Trophoblast cell (in vitro differentiated cells and primary cell): ENCODE results near the gene C9orf72.

Experiments
- DNase-seq, 2 donors: peaks; one replicate each; pipeline ENCODE4 v3.0.0-alpha.2; 2016
- H2AFZ ChIP-seq: 2 replicates; pipeline ENCODE4 v1.6.1; 2013; ENCODE audit warnings: low read length, moderate library complexity, mild to moderate bottlenecking; ENCODE audit not compliant: insufficient read depth, poor library complexity
- H2AK5ac ChIP-seq: 2 replicates; pipeline ENCODE4 v1.6.1; 2013; ENCODE audit warnings: mild to moderate bottlenecking, low read length
- H2BK120ac ChIP-seq: 2 replicates; pipeline ENCODE4 v1.6.1; 2013; ENCODE audit warnings: low read length, mild to moderate bottlenecking, moderate library complexity; ENCODE audit not compliant: insufficient read depth, poor library complexity
- H2BK12ac ChIP-seq: 2 replicates; pipeline ENCODE4 v1.6.1; 2013; ENCODE audit warnings: mild to moderate bottlenecking, low read length, moderate library complexity
- H2BK5ac ChIP-seq: 2 replicates; pipeline ENCODE4 v1.6.1; 2013; ENCODE audit warnings: low read length, low read depth, moderate library complexity, mild to moderate bottlenecking; ENCODE audit not compliant: poor library complexity
- H3K14ac ChIP-seq: 2 replicates; pipeline ENCODE4 v1.6.1; 2013; ENCODE audit warnings: mild to moderate bottlenecking, low read length
- H3K18ac ChIP-seq: 2 replicates; pipeline ENCODE4 v1.6.1; 2013; ENCODE audit warnings: mild to moderate bottlenecking, low read length
- H3K23ac ChIP-seq: 2 replicates; pipeline ENCODE4 v1.6.1; 2013; ENCODE audit warnings: low read length
- H3K27ac ChIP-seq: 2 replicates; pipeline ENCODE4 v1.5.1; 2013; ENCODE audit warnings: low read depth, mild to moderate bottlenecking, inconsistent platforms, low read length, moderate library complexity
- H3K27me3 ChIP-seq: 2 replicates; pipeline ENCODE4 v1.6.1; 2013; ENCODE audit warnings: inconsistent platforms, mild to moderate bottlenecking, low read length, moderate library complexity; ENCODE audit not compliant: insufficient read depth
- H3K36me3 ChIP-seq, 2 experiments: 1 replicate in 1 of 2; 2 replicates in 1 of 2; pipeline ENCODE4 v1.6.1; 2013; ENCODE audit warnings: low read length in 2 of 2, mild to moderate bottlenecking in 2 of 2, moderate library complexity in 1 of 2; ENCODE audit not compliant: insufficient read depth in 2 of 2, control insufficient read depth in 1 of 2
- H3K4ac ChIP-seq: 2 replicates; pipeline ENCODE4 v1.6.1; 2013; ENCODE audit warnings: low read depth, mild to moderate bottlenecking, low read length, moderate library complexity
- H3K4me1 ChIP-seq, 2 experiments: 1 replicate in 1 of 2; 2 replicates in 1 of 2; pipeline ENCODE4 v1.6.1; 2013; ENCODE audit warnings: low read length in 2 of 2, mild to moderate bottlenecking in 2 of 2, moderate library complexity in 1 of 2; ENCODE audit not compliant: insufficient read depth in 2 of 2, control insufficient read depth in 1 of 2
- H3K4me2 ChIP-seq: 2 replicates; pipeline ENCODE4 v1.6.1; 2013; ENCODE audit warnings: inconsistent platforms, mild to moderate bottlenecking, low read length, moderate library complexity
- H3K4me3 ChIP-seq: 2 replicates; pipeline ENCODE4 v1.5.1; 2013; ENCODE audit warnings: mild to moderate bottlenecking, low read depth, low read length, inconsistent platforms
- H3K79me1 ChIP-seq: one replicate; pipeline ENCODE4 v1.6.1; 2013; ENCODE audit warnings: low read length
- H3K79me2 ChIP-seq: 2 replicates; pipeline ENCODE4 v1.6.1; 2013; ENCODE audit warnings: low read length, mild to moderate bottlenecking; ENCODE audit not compliant: control insufficient read depth, insufficient read depth, poor library complexity
- H3K9ac ChIP-seq: 2 replicates; pipeline ENCODE4 v1.6.1; 2013; ENCODE audit warnings: mild to moderate bottlenecking, low read length
- H3K9me3 ChIP-seq: 2 replicates; pipeline ENCODE4 v1.6.1; 2013; ENCODE audit warnings: low read depth, mild to moderate bottlenecking, control low read depth, inconsistent platforms, low read length; ENCODE audit not compliant: insufficient read depth
- H4K12ac ChIP-seq: 2 replicates; pipeline ENCODE4 v1.6.1; 2013; ENCODE audit warnings: low read depth, mild to moderate bottlenecking, low read length, moderate library complexity
- H4K8ac ChIP-seq: 2 replicates; pipeline ENCODE4 v1.6.1; 2013; ENCODE audit warnings: low read depth, mild to moderate bottlenecking, low read length, moderate library complexity
- H4K91ac ChIP-seq: one replicate; pipeline ENCODE4 v1.6.1; 2013; ENCODE audit warnings: low read depth, mild to moderate bottlenecking, low read length, moderate library complexity
- WGBS: extraction: QIAGEN DNeasy Blood & Tissue Kit; methylation state at CpG from one replicate; pipeline ENCODE4 v1.1.7; 2013; ENCODE audit warnings: missing lambda C conversion rate; ENCODE audit not compliant: insufficient read length, insufficient coverage; ENCODE audit errors: extremely low coverage; 5-methylcytosine and 5-hydroxymethylcytosine counted together

C9orf72 gene

DNA sequence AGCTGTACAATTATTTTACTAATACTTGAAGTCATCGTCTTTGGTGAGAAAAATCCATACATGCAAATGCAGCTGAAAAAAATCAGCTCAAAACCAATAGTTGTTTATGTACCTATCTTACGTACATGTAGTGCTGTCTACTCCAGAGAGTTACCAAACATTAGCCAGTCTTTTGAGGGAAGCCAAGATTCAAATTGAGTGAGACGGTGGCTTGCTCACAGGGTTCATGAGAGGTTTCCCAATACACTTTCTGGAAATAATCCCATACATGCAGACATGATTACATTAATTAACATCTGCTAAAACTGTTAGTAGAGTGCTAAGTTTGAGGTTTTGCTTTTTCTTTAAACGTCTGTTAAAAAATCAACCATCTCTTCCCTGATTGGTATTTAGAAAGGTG lies 2.3 kb downstream of the C9orf72 start:
- Histone ChIP-seq H2BK12ac (no peak overlapping the region), H3K18ac (no peak overlapping the region), H3K4me3 (no peak overlapping the region), H2AK5ac (no peak overlapping the region), H3K14ac (no peak overlapping the region), H4K8ac (no peak overlapping the region), H3K79me1 (peaks cover 6% of the 10 kb centered on the region), H4K91ac (no peak overlapping the region), H3K4me1 (peaks cover 2 to 4% of the 10 kb centered on the region in 2 experiments), H2BK5ac (no peak overlapping the region), H2AFZ (no peak overlapping the region), H3K27ac (no peak overlapping the region), H3K23ac (no peak overlapping the region), H3K79me2 (peaks cover 3% of the 10 kb centered on the region), H3K9ac (no peak overlapping the region), H3K36me3 (no peaks in the 10 kb centered on the region), H3K4me2 (no peak overlapping the region), H3K4ac (no peak overlapping the region), H3K9me3 (no peaks in the 10 kb centered on the region), H2BK120ac (no peak overlapping the region), H3K27me3 (no peaks in the 10 kb centered on the region), H4K12ac (no peak overlapping the region)
- WGBS: no CpG with 5 or more reads among the region's 4 CpGs
- no peak for DNase-seq

DNA sequence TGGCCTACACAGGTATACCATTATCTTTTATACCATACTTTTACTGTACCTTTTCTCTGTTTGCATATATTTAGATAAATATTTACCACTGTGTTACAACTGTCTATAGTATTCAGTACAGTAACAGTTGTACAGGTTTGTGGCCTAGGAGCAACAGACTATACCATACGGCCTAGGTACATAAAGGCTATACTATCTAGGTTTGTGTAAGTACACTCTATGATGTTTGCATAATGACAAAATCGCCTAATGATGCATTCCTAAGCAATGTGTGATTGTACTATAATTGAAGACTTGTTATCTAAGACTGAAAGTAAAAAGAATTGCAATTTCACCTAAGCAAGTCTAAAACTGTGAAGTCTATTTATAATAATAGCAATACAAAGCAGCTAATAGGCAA lies 3.9 kb downstream of the C9orf72 start:
- no peak overlapping the region for H2BK5ac ChIP-seq
- H2AK5ac ChIP-seq: no peak overlapping the region
- H3K36me3 ChIP-seq: no peaks in the 10 kb centered on the region
- H3K79me1 ChIP-seq: peaks cover 6% of the 10 kb centered on the region
- no peak overlapping the region for H3K27ac ChIP-seq
- H3K4me1 ChIP-seq: peaks cover 2 to 4% of the 10 kb centered on the region in 2 experiments
- no peak overlapping the region for H3K9ac ChIP-seq
- H3K79me2 ChIP-seq: peaks cover 3% of the 10 kb centered on the region
- no peak overlapping the region for H2AFZ ChIP-seq
- no peak overlapping the region for H2BK12ac ChIP-seq
- no peaks in the 10 kb centered on the region for H3K27me3 ChIP-seq
- no peak for DNase-seq
- H3K9me3 ChIP-seq: no peaks in the 10 kb centered on the region
- no peak overlapping the region for H3K4me2 ChIP-seq
- no peak overlapping the region for H4K8ac ChIP-seq
- H3K14ac ChIP-seq: no peak overlapping the region
- H4K12ac ChIP-seq: no peak overlapping the region
- no peak overlapping the region for H4K91ac ChIP-seq
- no peak overlapping the region for H3K18ac ChIP-seq
- WGBS: no CpG with 5 or more reads among the region's 2 CpGs
- H3K4me3 ChIP-seq: no peak overlapping the region
- H3K4ac ChIP-seq: no peak overlapping the region
- no peak overlapping the region for H2BK120ac ChIP-seq
- no peak overlapping the region for H3K23ac ChIP-seq

DNA sequence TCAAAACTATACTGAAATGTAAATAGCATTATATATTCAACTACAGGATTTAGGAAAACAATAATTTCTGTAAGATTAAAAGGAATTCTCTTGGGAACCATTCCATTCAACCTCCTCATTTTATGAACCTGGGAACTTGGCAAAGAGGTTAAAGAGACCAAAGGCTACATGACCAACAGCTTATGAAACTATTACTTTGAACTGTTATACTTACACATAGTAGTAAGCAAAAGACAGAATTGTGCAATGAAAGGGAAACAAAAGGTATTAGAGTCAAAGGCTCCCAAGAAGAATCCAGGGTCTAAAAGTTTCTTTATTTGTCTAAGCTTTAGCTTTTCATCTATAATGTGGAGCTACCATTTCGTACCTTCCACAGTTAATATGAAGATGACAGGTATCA lies 7.2 kb downstream of the C9orf72 start:
- Histone ChIP-seq H3K79me1 (no peaks in the 10 kb centered on the region), H4K91ac (no peak overlapping the region), H3K4me1 (no peaks in the 10 kb centered on the region), H2AK5ac (no peak overlapping the region), H2AFZ (no peak overlapping the region), H3K18ac (no peak overlapping the region), H2BK120ac (no peak overlapping the region), H4K12ac (no peak overlapping the region), H2BK12ac (no peak overlapping the region), H3K9me3 (no peaks in the 10 kb centered on the region), H2BK5ac (no peak overlapping the region), H3K27me3 (no peaks in the 10 kb centered on the region), H3K14ac (no peak overlapping the region), H3K36me3 (peaks cover 0 to 3% of the 10 kb centered on the region in 2 experiments), H4K8ac (no peak overlapping the region), H3K4me3 (no peak overlapping the region), H3K4me2 (no peak overlapping the region), H3K23ac (no peak overlapping the region), H3K4ac (no peak overlapping the region), H3K27ac (no peak overlapping the region), H3K79me2 (no peaks in the 10 kb centered on the region), H3K9ac (no peak overlapping the region)
- WGBS: no CpG with 5 or more reads among the region's 1 CpG
- no peak for DNase-seq

DNA sequence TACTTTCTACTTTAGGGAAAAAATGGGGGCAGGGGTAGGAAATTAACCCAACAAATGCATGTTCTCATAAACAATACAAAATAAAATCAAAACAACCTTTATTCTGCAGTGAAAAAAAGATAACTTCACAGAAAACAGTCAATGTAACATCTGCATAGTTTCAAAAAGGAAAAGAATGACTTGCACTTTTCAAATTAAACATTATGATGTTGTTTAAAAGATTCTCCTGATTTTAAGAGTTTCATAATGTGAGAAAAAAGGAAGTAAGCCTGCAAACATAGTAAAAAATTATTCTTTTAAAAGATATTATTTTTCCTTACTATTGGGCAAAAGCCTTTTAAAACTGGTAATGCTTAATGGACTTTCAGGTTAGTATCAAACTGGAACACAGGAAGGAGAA lies 7.6 kb downstream of the C9orf72 start:
- H3K14ac ChIP-seq: no peak overlapping the region
- H4K8ac ChIP-seq: no peak overlapping the region
- no peak overlapping the region for H4K91ac ChIP-seq
- no peaks in the 10 kb centered on the region for H3K9me3 ChIP-seq
- H2AK5ac ChIP-seq: no peak overlapping the region
- H3K18ac ChIP-seq: no peak overlapping the region
- no peak overlapping the region for H2BK120ac ChIP-seq
- H2AFZ ChIP-seq: no peak overlapping the region
- H2BK5ac ChIP-seq: no peak overlapping the region
- H3K9ac ChIP-seq: no peak overlapping the region
- H3K4ac ChIP-seq: no peak overlapping the region
- H2BK12ac ChIP-seq: no peak overlapping the region
- H3K79me1 ChIP-seq: no peaks in the 10 kb centered on the region
- H3K4me2 ChIP-seq: no peak overlapping the region
- H3K4me3 ChIP-seq: no peak overlapping the region
- no peak for DNase-seq
- H4K12ac ChIP-seq: no peak overlapping the region
- no peaks in the 10 kb centered on the region for H3K4me1 ChIP-seq
- peaks cover 0 to 3% of the 10 kb centered on the region in 2 experiments for H3K36me3 ChIP-seq
- H3K79me2 ChIP-seq: no peaks in the 10 kb centered on the region
- H3K23ac ChIP-seq: no peak overlapping the region
- no peak overlapping the region for H3K27ac ChIP-seq
- H3K27me3 ChIP-seq: no peaks in the 10 kb centered on the region
